ENCODE measurements around the gene FYN. TPM values are rescaled to one million over a fixed set of nuclear protein-coding genes. Genes with fewer than 3 reads are reported as not detected.

Gene FYN
- total RNA-seq, 4 donors from 2014 or later = 55.3 to 249 (median 74.3) TPM

- H3K4me1 ChIP-seq = peaks cover 0 to 14% (median 5%) of the 10 kb centered on the region in 4 donors
- DNase-seq = no peak
- no peak overlapping the region for H3K4me3 ChIP-seq
- no peak overlapping the region for H3K27ac ChIP-seq
- no peaks in the 10 kb centered on the region for H3K36me3 ChIP-seq
- H3K9me3 ChIP-seq = no peaks in the 10 kb centered on the region
- H3K27me3 ChIP-seq = no peaks in the 10 kb centered on the region
- TF ChIP-seq CTCF (IDR thresholded peaks at IDR 0.05) (peak in 5 of 6 experiments; percentile 12 to 28 (median 18)), POLR2A (IDR thresholded peaks at IDR 0.05) (no peak)
Measured at GRCh38 chr6:111727802-111728201, 145.4 kb downstream of the FYN start.

- Histone ChIP-seq H3K27ac (no peak overlapping the region), H3K4me3 (no peak overlapping the region), H3K4me1 (peaks cover 0 to 17% (median 7%) of the 10 kb centered on the region in 4 donors), H3K27me3 (no peaks in the 10 kb centered on the region), H3K9me3 (no peaks in the 10 kb centered on the region), H3K36me3 (no peaks in the 10 kb centered on the region)
- TF ChIP-seq POLR2A (IDR thresholded peaks at IDR 0.05) (no peak), CTCF (IDR thresholded peaks at IDR 0.05) (no peak)
- DNase-seq = no peak
Measured at GRCh38 chr6:111727041-111727440, 146.2 kb downstream of the FYN start.

- Histone ChIP-seq H3K4me3 (no peak overlapping the region), H3K36me3 (no peaks in the 10 kb centered on the region), H3K4me1 (peaks cover 0 to 18% (median 6%) of the 10 kb centered on the region in 4 donors), H3K27ac (peak overlapping the region in 1 of 4 donors; percentile 57), H3K9me3 (no peaks in the 10 kb centered on the region), H3K27me3 (no peaks in the 10 kb centered on the region)
- no peak for DNase-seq
- TF ChIP-seq CTCF (IDR thresholded peaks at IDR 0.05) (no peak), POLR2A (IDR thresholded peaks at IDR 0.05) (no peak)
Measured at GRCh38 chr6:111725446-111726112, 147.7 kb downstream of the FYN start.

- H3K4me3 ChIP-seq = no peak overlapping the region
- TF ChIP-seq POLR2A (IDR thresholded peaks at IDR 0.05) (no peak), CTCF (IDR thresholded peaks at IDR 0.05) (no peak)
- peaks cover 0 to 18% (median 6%) of the 10 kb centered on the region in 4 donors for H3K4me1 ChIP-seq
Measured at GRCh38 chr6:111724505-111724904, 148.7 kb downstream of the FYN start.

GRCh38 chr6:111724039-111724438, 149.2 kb downstream of the FYN start:
- Histone ChIP-seq H3K27me3 (no peaks in the 10 kb centered on the region), H3K27ac (peak overlapping the region in 2 of 4 donors; percentile 18 to 57), H3K9me3 (no peaks in the 10 kb centered on the region), H3K4me1 (peaks cover 0 to 18% (median 6%) of the 10 kb centered on the region in 4 donors), H3K36me3 (no peaks in the 10 kb centered on the region), H3K4me3 (no peak overlapping the region)
- DNase-seq = no peak
- no peak for TF ChIP-seq CTCF (IDR thresholded peaks at IDR 0.05)
- TF ChIP-seq POLR2A (IDR thresholded peaks at IDR 0.05) = no peak

More at GRCh38 chr6:111724505-111724904, 148.7 kb downstream of the FYN start:
- no peaks in the 10 kb centered on the region for H3K36me3 ChIP-seq
- peak in 1 of 3 donors; percentile 44 for DNase-seq
- no peaks in the 10 kb centered on the region for H3K9me3 ChIP-seq
- H3K27ac ChIP-seq = peak overlapping the region in 2 of 4 donors; percentile 18 to 57
- no peaks in the 10 kb centered on the region for H3K27me3 ChIP-seq
